Vagina (tissue), 2 donors: ENCODE results near the gene TMPRSS11E. TPM values are rescaled to one million over a fixed set of nuclear protein-coding genes. Genes with fewer than 3 reads are reported as not detected.

Experiments used
- DNase-seq, 2 donors: peaks; one replicate each; pipeline ENCODE4 v3.0.0-alpha.2; 2017; ENCODE audit errors: extremely low spot score in 2 of 2
- H3K27ac ChIP-seq: fragments of 200-600 bp; sonication (generic); one replicate; pipeline ENCODE4 v1.5.1; 2019
- H3K27me3 ChIP-seq: fragments of 200-600 bp; sonication (generic); one replicate; pipeline ENCODE4 v1.5.1; 2019
- H3K36me3 ChIP-seq, 2 donors: fragments of 200-600 bp; sonication (generic); one replicate each; pipeline ENCODE4 v1.5.1; 2017 to 2019
- H3K4me1 ChIP-seq: fragments of 200-600 bp; sonication (generic); one replicate; pipeline ENCODE4 v1.5.1; 2019
- H3K4me3 ChIP-seq, 2 donors: fragments of 200-600 bp; sonication (generic); 1 replicate in 1 of 2; 2 replicates in 1 of 2; pipeline ENCODE4 v1.5.1; 2016 to 2019
- H3K9me3 ChIP-seq: fragments of 200-600 bp; sonication (generic); one replicate; pipeline ENCODE4 v1.5.1; 2019
- POLR2A ChIP-seq, 2 donors: fragments of 450-650 bp; IDR thresholded peaks; one replicate each; pipeline ENCODE4 v1.6.1; 2017; ENCODE audit warnings: antibody characterized with exemption in 2 of 2, mild to moderate bottlenecking in 2 of 2, moderate library complexity in 2 of 2
- POLR2AphosphoS5 ChIP-seq, 2 donors: sonication (generic); formaldehyde crosslinking; IDR thresholded peaks; one replicate each; pipeline ENCODE4 v1.9.0; 2017; ENCODE audit warnings: antibody characterized with exemption in 2 of 2, mild to moderate bottlenecking in 2 of 2, low read depth in 1 of 2; ENCODE audit not compliant: insufficient read depth in 1 of 2
- intact Hi-C: fragments of 100-400 bp; cut with DNase I; formaldehyde crosslinking; loops from one replicate; pipeline ENCODE4 v1.15.1; 2023
- total RNA-seq: library from RNA; depleted of rRNA; stranded (reverse); fragments of >200 nt; gene quantifications from one replicate; pipeline ENCODE4 v1.2.3, GENCODE V29; 2016
- TF ChIP-seq, protein P1 (sequence below), 3 experiments: fragments of 450-650 bp in 2 of 3; fragments of 200-600 bp in 1 of 3; sonication (generic) in 1 of 3; IDR thresholded peaks; one replicate each; pipeline ENCODE4 v1.5.1; 2017 to 2019; ENCODE audit warnings: antibody characterized with exemption in 3 of 3, mild to moderate bottlenecking in 2 of 3, moderate library complexity in 2 of 3

TMPRSS11E gene
- total RNA-seq, 1 donor from 2014 or later = 74.2 TPM

GRCh38 chr4:68461790-68462189, 14.5 kb downstream of the TMPRSS11E start:
- intact Hi-C loops = no loop called here
- Histone ChIP-seq H3K27ac (no peak overlapping the region), H3K27me3 (no peaks in the 10 kb centered on the region), H3K36me3 (no peaks in the 10 kb centered on the region), H3K4me1 (no peaks in the 10 kb centered on the region), H3K9me3 (no peaks in the 10 kb centered on the region), H3K4me3 (no peak overlapping the region)
- DNase-seq = no peak
- no peak for TF ChIP-seq POLR2AphosphoS5 (IDR thresholded peaks at IDR 0.05; ENCODE audit: insufficient read depth in 1 of 2, low read depth in 1 of 2)
- TF ChIP-seq POLR2A (IDR thresholded peaks at IDR 0.05) = no peak
- TF ChIP-seq, protein P1, sequence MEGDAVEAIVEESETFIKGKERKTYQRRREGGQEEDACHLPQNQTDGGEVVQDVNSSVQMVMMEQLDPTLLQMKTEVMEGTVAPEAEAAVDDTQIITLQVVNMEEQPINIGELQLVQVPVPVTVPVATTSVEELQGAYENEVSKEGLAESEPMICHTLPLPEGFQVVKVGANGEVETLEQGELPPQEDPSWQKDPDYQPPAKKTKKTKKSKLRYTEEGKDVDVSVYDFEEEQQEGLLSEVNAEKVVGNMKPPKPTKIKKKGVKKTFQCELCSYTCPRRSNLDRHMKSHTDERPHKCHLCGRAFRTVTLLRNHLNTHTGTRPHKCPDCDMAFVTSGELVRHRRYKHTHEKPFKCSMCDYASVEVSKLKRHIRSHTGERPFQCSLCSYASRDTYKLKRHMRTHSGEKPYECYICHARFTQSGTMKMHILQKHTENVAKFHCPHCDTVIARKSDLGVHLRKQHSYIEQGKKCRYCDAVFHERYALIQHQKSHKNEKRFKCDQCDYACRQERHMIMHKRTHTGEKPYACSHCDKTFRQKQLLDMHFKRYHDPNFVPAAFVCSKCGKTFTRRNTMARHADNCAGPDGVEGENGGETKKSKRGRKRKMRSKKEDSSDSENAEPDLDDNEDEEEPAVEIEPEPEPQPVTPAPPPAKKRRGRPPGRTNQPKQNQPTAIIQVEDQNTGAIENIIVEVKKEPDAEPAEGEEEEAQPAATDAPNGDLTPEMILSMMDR (IDR thresholded peaks at IDR 0.05) = no peak

GRCh38 chr4:68462691-68463090, 15.4 kb downstream of the TMPRSS11E start:
- Histone ChIP-seq H3K4me1 (no peaks in the 10 kb centered on the region), H3K36me3 (no peaks in the 10 kb centered on the region), H3K4me3 (no peak overlapping the region), H3K9me3 (no peaks in the 10 kb centered on the region), H3K27me3 (no peaks in the 10 kb centered on the region), H3K27ac (no peak overlapping the region)
- intact Hi-C loops = no loop called here
- TF ChIP-seq POLR2AphosphoS5 (IDR thresholded peaks at IDR 0.05; ENCODE audit: insufficient read depth in 1 of 2, low read depth in 1 of 2) = no peak
- no peak for TF ChIP-seq POLR2A (IDR thresholded peaks at IDR 0.05)
- no peak for DNase-seq

GRCh38 chr4:68463796-68464195, 16.5 kb downstream of the TMPRSS11E start:
- H3K4me1 ChIP-seq = no peaks in the 10 kb centered on the region
- no peaks in the 10 kb centered on the region for H3K36me3 ChIP-seq
- H3K4me3 ChIP-seq = no peak overlapping the region
- no peak for TF ChIP-seq POLR2AphosphoS5 (IDR thresholded peaks at IDR 0.05; ENCODE audit: insufficient read depth in 1 of 2, low read depth in 1 of 2)
- no peak for TF ChIP-seq POLR2A (IDR thresholded peaks at IDR 0.05)
- TF ChIP-seq, protein P1 (IDR thresholded peaks at IDR 0.05) = no peak
- no peaks in the 10 kb centered on the region for H3K27me3 ChIP-seq
- no peaks in the 10 kb centered on the region for H3K9me3 ChIP-seq
- intact Hi-C loops = no loop called here
- DNase-seq = no peak
- H3K27ac ChIP-seq = no peak overlapping the region

- Histone ChIP-seq H3K4me1 (no peaks in the 10 kb centered on the region), H3K9me3 (no peaks in the 10 kb centered on the region), H3K36me3 (no peaks in the 10 kb centered on the region), H3K27me3 (no peaks in the 10 kb centered on the region), H3K4me3 (no peak overlapping the region), H3K27ac (no peak overlapping the region)
- DNase-seq = no peak
- intact Hi-C loops = no loop called here
- TF ChIP-seq POLR2A (IDR thresholded peaks at IDR 0.05) (no peak), POLR2AphosphoS5 (IDR thresholded peaks at IDR 0.05; ENCODE audit: insufficient read depth in 1 of 2, low read depth in 1 of 2) (no peak)
- TF ChIP-seq, protein P1 (IDR thresholded peaks at IDR 0.05) = no peak
Measured at GRCh38 chr4:68465058-68465457, 17.8 kb downstream of the TMPRSS11E start.

DNA sequence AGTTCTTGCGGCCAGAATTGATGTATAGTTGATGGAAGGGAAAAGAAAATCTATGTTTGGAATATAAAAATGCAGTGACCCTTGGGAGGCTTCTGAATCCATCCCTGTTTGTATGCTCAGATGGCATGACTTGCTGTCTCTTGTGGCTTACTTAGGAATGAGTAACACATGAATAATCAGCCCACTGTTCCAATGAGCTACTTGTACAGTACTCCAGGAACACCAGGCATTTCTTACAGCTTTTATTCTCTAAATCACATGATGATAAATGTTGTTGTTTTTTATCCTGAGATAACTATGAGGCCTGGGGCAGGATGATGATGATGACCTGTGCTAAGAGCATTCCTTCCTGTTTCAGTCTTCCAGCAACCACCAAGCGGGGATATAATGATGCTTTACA, 18.9 kb downstream of the TMPRSS11E start:
- no peak for TF ChIP-seq POLR2AphosphoS5 (IDR thresholded peaks at IDR 0.05; ENCODE audit: insufficient read depth in 1 of 2, low read depth in 1 of 2)
- TF ChIP-seq POLR2A (IDR thresholded peaks at IDR 0.05) = no peak
- TF ChIP-seq, protein P1 (IDR thresholded peaks at IDR 0.05) = no peak
- H3K27me3 ChIP-seq = no peaks in the 10 kb centered on the region
- H3K27ac ChIP-seq = no peak overlapping the region
- H3K4me3 ChIP-seq = no peak overlapping the region
- no peaks in the 10 kb centered on the region for H3K36me3 ChIP-seq
- intact Hi-C loops = no loop called here
- DNase-seq = no peak
- H3K9me3 ChIP-seq = no peaks in the 10 kb centered on the region
- no peaks in the 10 kb centered on the region for H3K4me1 ChIP-seq
